Measurements from ENCODE around the gene JMJD1C.

GRCh38 chr10:63375458-63375857, 90.3 kb downstream of the JMJD1C start:
- TF ChIP-seq ZBTB21 (CRISPR knock-in tag; IDR thresholded peaks at IDR 0.05; ENCODE audit: borderline replicate concordance) (no peak), CTCF (IDR thresholded peaks at IDR 0.05) (no peak), USF2 (CRISPR knock-in tag; IDR thresholded peaks at IDR 0.05) (no peak), GRHL2 (CRISPR knock-in tag; IDR thresholded peaks at IDR 0.05; ENCODE audit: insufficient replicate concordance, severe bottlenecking) (no peak), HMGXB4 (CRISPR knock-in tag; IDR thresholded peaks at IDR 0.05) (no peak), ATF2 (CRISPR knock-in tag; IDR thresholded peaks at IDR 0.05; ENCODE audit: borderline replicate concordance, low read depth) (no peak), E2F1 (CRISPR knock-in tag; IDR thresholded peaks at IDR 0.05) (no peak), RELA (CRISPR knock-in tag; IDR thresholded peaks at IDR 0.05; ENCODE audit: borderline replicate concordance) (no peak), MAX (CRISPR knock-in tag; IDR thresholded peaks at IDR 0.05) (no peak), E2F5 (CRISPR knock-in tag; IDR thresholded peaks at IDR 0.05) (no peak), ZNF263 (CRISPR knock-in tag; IDR thresholded peaks at IDR 0.05; ENCODE audit: low read depth) (no peak)
